HK-2 (cell line): Measurements from ENCODE around the gene FOXC2.

ENCODE experiments used
- DNase-seq: peaks from one replicate; pipeline ENCODE4 v3.0.0-alpha.2; 2018; ENCODE audit not compliant: unreplicated experiment

The FOXC2 gene

GRCh38 chr16:86533076-86533475 lies 33.6 kb upstream of the FOXC2 start:
- no peak for DNase-seq

- no peak for DNase-seq
Measured at GRCh38 chr16:86533767-86534351, 32.8 kb upstream of the FOXC2 start.

GRCh38 chr16:86534779-86535615 lies 31.6 kb upstream of the FOXC2 start:
- DNase-seq: no peak

GRCh38 chr16:86536621-86537020 lies 30.0 kb upstream of the FOXC2 start:
- no peak for DNase-seq

- DNase-seq: no peak
Measured at GRCh38 chr16:86537486-86537885, 29.1 kb upstream of the FOXC2 start.

GRCh38 chr16:86538196-86538780 lies 28.3 kb upstream of the FOXC2 start:
- DNase-seq: no peak

- no peak for DNase-seq
Measured at GRCh38 chr16:86540894-86541293, 25.7 kb upstream of the FOXC2 start.

GRCh38 chr16:86541560-86541959 lies 25.1 kb upstream of the FOXC2 start:
- DNase-seq: no peak

- DNase-seq: no peak
Measured at GRCh38 chr16:86542756-86543750, 23.6 kb upstream of the FOXC2 start.

GRCh38 chr16:86545481-86545880 lies 21.1 kb upstream of the FOXC2 start:
- no peak for DNase-seq

- DNase-seq: no peak
Measured at GRCh38 chr16:86545954-86546637, 20.5 kb upstream of the FOXC2 start.

- DNase-seq: no peak
Measured at GRCh38 chr16:86546638-86547013, 20.0 kb upstream of the FOXC2 start.

GRCh38 chr16:86547286-86547685 lies 19.3 kb upstream of the FOXC2 start:
- DNase-seq: no peak

- no peak for DNase-seq
Measured at GRCh38 chr16:86549076-86549892, 17.3 kb upstream of the FOXC2 start.

- no peak for DNase-seq
Measured at GRCh38 chr16:86549893-86550190, 16.8 kb upstream of the FOXC2 start.

- no peak for DNase-seq
Measured at GRCh38 chr16:86550281-86550680, 16.3 kb upstream of the FOXC2 start.

- DNase-seq: no peak
Measured at GRCh38 chr16:86553356-86553755, 13.3 kb upstream of the FOXC2 start.

GRCh38 chr16:86554599-86554916 lies 12.1 kb upstream of the FOXC2 start:
- DNase-seq: no peak

- DNase-seq: peak; percentile 91
Measured at GRCh38 chr16:86554917-86555703, 11.5 kb upstream of the FOXC2 start, which contains the start of gene MTHFSD. TSS of gene MTHFSD (minus strand) at chr16:86555235. CDS start at chr16:86555184, 51 bp downstream.

GRCh38 chr16:86555704-86556075 lies 10.9 kb upstream of the FOXC2 start:
- DNase-seq: no peak
